SU-DHL-6 (cell line): ENCODE measurements around the gene ANXA6.

Source experiments
- H2AFZ ChIP-seq: fragments of 200-600 bp; sonication (generic); 2 replicates; pipeline ENCODE4 v1.6.1; 2014; ENCODE audit warnings: low read depth, mild to moderate bottlenecking, moderate library complexity, mixed read lengths, antibody characterized with exemption, low read length; ENCODE audit not compliant: severe bottlenecking
- H3F3A ChIP-seq: fragments of 200-600 bp; shearing (Covaris generic); 2 replicates; pipeline ENCODE4 v1.6.0; 2016; ENCODE audit warnings: antibody characterized with exemption, mild to moderate bottlenecking; ENCODE audit not compliant: insufficient read depth
- H3K27ac ChIP-seq: fragments of 200-600 bp; sonication (generic); 2 replicates; pipeline ENCODE4 v1.5.1; 2016; ENCODE audit warnings: low read depth, mild to moderate bottlenecking, low read length, moderate library complexity, mixed read lengths
- H3K27me3 ChIP-seq: fragments of 200-600 bp; sonication (generic), shearing (Covaris generic); 2 replicates; pipeline ENCODE4 v1.6.0; 2014; ENCODE audit warnings: mild to moderate bottlenecking, low read length
- H3K36me3 ChIP-seq: fragments of 200-600 bp; sonication (generic); 2 replicates; pipeline ENCODE4 v1.6.1; 2014; ENCODE audit warnings: mild to moderate bottlenecking, low read length, mixed read lengths
- H3K4me2 ChIP-seq: fragments of 300-600, 200-600 bp; shearing (Covaris generic), sonication (generic); 2 replicates; pipeline ENCODE4 v1.6.0; 2014; ENCODE audit warnings: low read length, low read depth, mild to moderate bottlenecking; ENCODE audit not compliant: poor library complexity, severe bottlenecking
- H3K4me3 ChIP-seq: fragments of 200-600 bp; sonication (generic); 2 replicates; pipeline ENCODE4 v1.5.1; 2014; ENCODE audit warnings: antibody characterized with exemption, low read length, mild to moderate bottlenecking, mixed read lengths; ENCODE audit not compliant: insufficient read depth, poor library complexity, severe bottlenecking
- H3K79me2 ChIP-seq: fragments of 200-600 bp; sonication (generic); 2 replicates; pipeline ENCODE4 v1.6.1; 2014; ENCODE audit warnings: mild to moderate bottlenecking, low read length, moderate library complexity; ENCODE audit not compliant: insufficient read depth
- H3K9ac ChIP-seq: fragments of 200-600 bp; sonication (generic); 2 replicates; pipeline ENCODE4 v1.7.0; 2014; ENCODE audit warnings: mild to moderate bottlenecking, low read length
- H3K9me2 ChIP-seq: fragments of 200-600 bp; sonication (generic); replicated peaks from 2 replicates; pipeline ENCODE4 v1.6.1; 2014; ENCODE audit warnings: low read length; ENCODE audit not compliant: insufficient read depth
- H3K9me3 ChIP-seq: fragments of 200-600 bp; sonication (generic); 2 replicates; pipeline ENCODE4 v1.6.1; 2014; ENCODE audit warnings: low read length, mixed read lengths; ENCODE audit not compliant: insufficient read depth
- H4K20me1 ChIP-seq: fragments of 200-600 bp; sonication (generic); 2 replicates; pipeline ENCODE4 v1.6.1; 2014; ENCODE audit warnings: low read depth, mild to moderate bottlenecking, antibody characterized with exemption, low read length, moderate library complexity, mixed read lengths
- EZH2phosphoT487 ChIP-seq: fragments of 200-600 bp; sonication (generic), shearing (Covaris generic); conservative IDR thresholded peaks from 2 replicates; pipeline ENCODE4 v1.6.1; 2018; ENCODE audit warnings: mild to moderate bottlenecking, antibody characterized with exemption, low read length, moderate library complexity, mixed read lengths
- TF ChIP-seq, protein P1 (sequence below): fragments of 200-600 bp; sonication (generic); IDR thresholded peaks from one replicate; pipeline ENCODE4 v1.5.1; 2017; ENCODE audit warnings: antibody characterized with exemption, mild to moderate bottlenecking, low read length, moderate library complexity; ENCODE audit not compliant: insufficient read depth, poor library complexity, severe bottlenecking

ANXA6 gene

DNA sequence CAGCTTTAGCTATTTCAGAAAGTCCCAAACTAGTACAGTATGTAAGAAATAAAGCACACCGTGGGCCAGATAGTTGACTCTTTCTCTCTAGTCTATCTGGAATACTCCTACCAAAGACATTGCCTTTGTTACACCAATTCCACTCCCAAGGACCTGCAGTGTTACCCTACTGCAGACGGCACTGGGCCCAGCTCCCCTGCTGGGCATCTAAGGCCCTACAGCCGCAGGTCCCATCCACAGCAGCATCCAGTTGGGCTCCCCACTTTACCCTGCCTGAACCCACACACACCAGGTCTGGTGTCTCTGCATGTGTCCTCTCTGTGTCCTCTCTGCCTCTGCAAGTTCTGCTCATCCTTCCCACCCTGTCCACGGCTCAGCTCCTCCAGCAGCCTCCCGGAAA, 99.3 kb downstream of the ANXA6 start:
- Histone ChIP-seq H3K79me2 (no peaks in the 10 kb centered on the region), H3K36me3 (no peaks in the 10 kb centered on the region), H3K27ac (no peak overlapping the region), H3K4me2 (no peak overlapping the region), H3K9me2 (no peaks in the 10 kb centered on the region), H2AFZ (no peak overlapping the region), H3K9ac (no peak overlapping the region), H3K9me3 (no peaks in the 10 kb centered on the region), H3K4me3 (no peak overlapping the region), H4K20me1 (no peaks in the 10 kb centered on the region), H3K27me3 (no peaks in the 10 kb centered on the region), H3F3A (peaks cover 8% of the 10 kb centered on the region)
- no peak for TF ChIP-seq EZH2phosphoT487
- TF ChIP-seq, protein P1, sequence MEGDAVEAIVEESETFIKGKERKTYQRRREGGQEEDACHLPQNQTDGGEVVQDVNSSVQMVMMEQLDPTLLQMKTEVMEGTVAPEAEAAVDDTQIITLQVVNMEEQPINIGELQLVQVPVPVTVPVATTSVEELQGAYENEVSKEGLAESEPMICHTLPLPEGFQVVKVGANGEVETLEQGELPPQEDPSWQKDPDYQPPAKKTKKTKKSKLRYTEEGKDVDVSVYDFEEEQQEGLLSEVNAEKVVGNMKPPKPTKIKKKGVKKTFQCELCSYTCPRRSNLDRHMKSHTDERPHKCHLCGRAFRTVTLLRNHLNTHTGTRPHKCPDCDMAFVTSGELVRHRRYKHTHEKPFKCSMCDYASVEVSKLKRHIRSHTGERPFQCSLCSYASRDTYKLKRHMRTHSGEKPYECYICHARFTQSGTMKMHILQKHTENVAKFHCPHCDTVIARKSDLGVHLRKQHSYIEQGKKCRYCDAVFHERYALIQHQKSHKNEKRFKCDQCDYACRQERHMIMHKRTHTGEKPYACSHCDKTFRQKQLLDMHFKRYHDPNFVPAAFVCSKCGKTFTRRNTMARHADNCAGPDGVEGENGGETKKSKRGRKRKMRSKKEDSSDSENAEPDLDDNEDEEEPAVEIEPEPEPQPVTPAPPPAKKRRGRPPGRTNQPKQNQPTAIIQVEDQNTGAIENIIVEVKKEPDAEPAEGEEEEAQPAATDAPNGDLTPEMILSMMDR: no peak

GRCh38 chr5:151056379-151057325, 100.9 kb downstream of the ANXA6 start:
- Histone ChIP-seq H4K20me1 (no peaks in the 10 kb centered on the region), H3K9me2 (no peaks in the 10 kb centered on the region), H2AFZ (no peak overlapping the region), H3K4me3 (no peak overlapping the region), H3K27ac (no peak overlapping the region), H3K79me2 (no peaks in the 10 kb centered on the region), H3K9ac (no peak overlapping the region), H3K9me3 (no peaks in the 10 kb centered on the region), H3F3A (peaks cover 8% of the 10 kb centered on the region), H3K27me3 (no peaks in the 10 kb centered on the region), H3K4me2 (no peak overlapping the region), H3K36me3 (no peaks in the 10 kb centered on the region)
- TF ChIP-seq, protein P1: no peak
- TF ChIP-seq EZH2phosphoT487: no peak

DNA sequence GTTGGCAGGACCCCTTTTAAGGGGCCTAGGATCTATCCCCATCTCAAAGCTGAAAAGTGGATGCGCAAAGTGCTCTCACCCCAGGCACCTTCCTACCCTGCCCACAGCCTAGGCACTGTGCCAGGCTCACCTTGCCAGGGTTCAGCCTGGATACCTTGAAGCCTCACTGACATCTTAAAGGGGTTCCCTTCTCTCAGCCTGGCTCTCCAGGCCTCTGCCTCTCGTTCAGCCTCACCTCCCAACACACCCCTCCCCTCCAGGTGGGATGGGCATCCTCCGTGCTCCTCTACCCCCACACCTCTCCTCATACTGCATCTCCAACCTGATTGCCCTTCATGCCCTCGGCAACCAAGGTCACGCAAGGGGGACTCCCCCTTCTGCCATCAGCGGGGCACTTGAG, 102.2 kb downstream of the ANXA6 start:
- Histone ChIP-seq H3K9me3 (no peaks in the 10 kb centered on the region), H3K4me2 (no peak overlapping the region), H3K4me3 (no peak overlapping the region), H3K9me2 (no peaks in the 10 kb centered on the region), H3K79me2 (no peaks in the 10 kb centered on the region), H3K9ac (no peak overlapping the region), H4K20me1 (no peaks in the 10 kb centered on the region), H3K36me3 (no peaks in the 10 kb centered on the region), H3F3A (peaks cover 6% of the 10 kb centered on the region), H2AFZ (no peak overlapping the region), H3K27me3 (no peaks in the 10 kb centered on the region), H3K27ac (no peak overlapping the region)
- no peak for TF ChIP-seq EZH2phosphoT487
- TF ChIP-seq, protein P1: no peak
